NCI-H2171 (cell line): ENCODE measurements around the gene GTPBP4.
"Not testable (repeated sequence)": the region's sequence is repeated elsewhere in the genome, so short reads cannot be mapped to it uniquely, and the experiment has no call there.

Experiments used
- DNase-seq: peaks from one replicate; lab custom pipeline; 2025; lab: John Stamatoyannopoulos, UW

The GTPBP4 gene

DNA sequence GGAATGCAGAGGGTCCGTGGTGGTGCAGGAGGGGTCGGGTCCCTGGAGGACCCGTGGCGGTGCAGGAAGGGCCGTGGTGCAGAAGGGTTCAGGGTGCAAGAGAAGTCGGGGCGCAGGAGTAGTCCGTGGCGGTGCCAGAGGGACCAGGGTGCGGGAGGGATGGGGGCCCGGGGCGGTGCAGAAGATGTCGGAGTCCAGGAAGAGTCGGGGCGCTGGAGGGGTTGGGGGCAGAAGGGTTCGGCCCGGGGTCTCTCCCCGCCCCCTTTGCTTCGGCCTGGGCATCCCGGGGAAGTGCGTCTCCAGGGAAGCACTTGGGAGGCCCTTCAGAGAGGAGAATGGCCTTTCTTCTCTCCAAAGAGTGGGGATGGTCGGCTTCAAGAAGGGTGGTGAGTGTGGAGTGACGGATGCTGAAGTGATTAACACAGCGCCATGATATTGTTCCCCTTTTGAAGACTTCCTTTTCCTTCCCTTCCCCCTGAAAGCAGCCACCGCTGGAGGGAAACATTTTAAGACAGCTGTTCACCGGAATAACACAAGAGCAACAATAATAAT lies 68.9 kb downstream of the GTPBP4 start:
- DNase-seq: no peak

DNA sequence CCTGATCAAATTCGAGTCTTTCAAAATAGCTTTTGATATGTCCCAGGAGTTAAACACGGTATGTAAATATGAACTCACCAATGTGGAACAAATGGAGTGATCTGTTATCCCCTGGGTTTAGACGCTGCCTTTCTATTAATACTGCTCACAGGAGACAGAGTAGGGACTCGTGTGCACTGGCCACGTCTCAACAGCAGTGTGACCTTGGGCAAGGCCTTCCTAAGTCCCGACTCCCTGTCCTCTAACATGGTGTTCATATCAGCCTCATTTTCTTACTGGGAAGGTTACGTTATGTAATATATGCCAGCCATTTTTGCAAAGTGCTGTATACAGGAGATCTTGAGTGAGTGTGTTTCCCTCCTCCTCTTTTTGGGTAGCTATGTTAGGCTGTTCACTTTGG lies 69.8 kb downstream of the GTPBP4 start:
- DNase-seq: no peak

DNA sequence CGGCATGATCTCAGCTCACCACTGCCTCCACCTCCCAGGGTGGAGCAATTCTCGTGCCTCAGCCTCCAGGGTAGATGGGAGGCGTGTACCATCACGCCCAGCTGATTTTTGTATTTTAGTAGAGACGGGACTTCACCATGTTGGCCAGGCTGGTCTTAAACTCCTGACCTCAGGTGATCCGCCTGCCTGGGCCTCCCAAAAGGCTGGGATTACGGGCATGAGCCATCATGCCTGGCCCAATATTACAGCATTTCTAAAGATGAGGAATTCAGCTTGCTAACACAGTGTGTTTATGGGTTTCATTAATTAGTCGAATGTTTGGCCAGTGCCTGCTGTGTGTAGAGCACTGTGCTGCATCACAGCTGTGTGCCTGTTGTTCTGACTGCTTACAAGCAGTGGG lies 71.7 kb downstream of the GTPBP4 start:
- no peak for DNase-seq

DNA sequence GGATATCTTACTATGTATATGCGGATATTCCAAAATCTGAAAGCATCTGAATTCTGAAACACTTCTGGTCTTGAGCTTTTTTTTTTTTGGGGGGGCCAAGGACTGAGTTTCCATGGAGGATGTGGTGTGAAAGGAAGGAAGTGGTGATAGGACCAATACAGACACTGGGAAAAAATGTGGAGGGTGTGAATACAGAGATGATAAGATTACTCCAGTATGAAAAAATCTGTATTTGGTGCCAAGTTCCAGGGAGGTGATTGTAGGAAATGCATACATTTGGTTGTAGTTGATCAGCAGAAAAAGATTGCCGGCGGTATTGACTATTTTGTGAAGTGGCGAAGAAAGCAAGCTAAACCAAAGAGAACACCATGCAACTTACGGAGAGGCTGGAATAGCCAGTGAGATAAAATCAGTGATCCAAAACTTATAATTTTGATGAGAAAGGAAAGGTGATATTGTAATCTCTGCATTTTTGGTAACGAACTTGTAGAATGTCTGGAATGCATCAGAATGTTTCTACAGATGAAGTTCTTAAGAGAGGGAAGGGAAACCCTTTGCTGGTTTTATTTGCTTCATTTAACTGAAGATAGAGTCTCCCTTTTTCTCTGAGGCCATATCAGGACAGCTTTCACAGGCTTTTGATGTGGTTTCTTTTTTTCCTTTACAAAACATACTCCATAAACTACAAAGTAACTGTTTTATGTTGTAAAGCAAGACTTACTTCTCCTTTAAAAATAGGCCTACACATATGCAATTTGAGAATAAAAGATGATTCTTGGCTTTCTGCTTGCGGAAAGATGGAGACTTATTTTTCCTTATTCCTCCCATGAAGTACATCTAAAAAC lies 73.9 kb downstream of the GTPBP4 start:
- DNase-seq: no peak

DNA sequence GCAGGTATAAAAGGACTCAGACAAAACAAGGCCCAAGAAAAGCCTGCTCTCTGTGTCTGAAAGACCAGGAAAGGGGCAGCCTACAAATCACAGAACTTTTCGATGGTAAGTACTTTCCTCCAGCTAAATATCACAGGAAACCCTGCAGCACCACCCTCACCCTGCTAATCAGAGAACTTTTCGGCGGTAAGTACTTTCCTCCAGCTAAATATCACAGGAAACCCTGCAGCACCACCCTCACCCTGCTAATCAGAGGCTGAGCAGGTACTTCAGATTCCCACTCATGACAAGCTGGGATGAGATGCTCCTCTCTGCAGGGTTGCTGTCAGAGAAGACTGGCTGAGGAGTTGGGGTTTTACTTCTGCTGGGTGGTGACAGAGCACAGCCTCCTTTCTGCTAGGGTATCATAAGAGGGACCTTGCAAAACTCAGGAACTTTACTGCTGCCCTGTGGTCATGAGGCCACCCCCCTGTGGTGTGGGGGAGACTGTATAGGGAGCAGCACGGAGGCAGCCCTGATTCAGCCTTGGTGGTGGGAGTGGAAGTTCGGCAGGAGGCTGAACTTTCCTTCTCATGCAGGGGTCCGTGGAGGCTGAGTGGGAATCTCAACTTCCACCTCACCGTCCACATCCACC lies 75.1 kb downstream of the GTPBP4 start:
- no peak for DNase-seq

DNA sequence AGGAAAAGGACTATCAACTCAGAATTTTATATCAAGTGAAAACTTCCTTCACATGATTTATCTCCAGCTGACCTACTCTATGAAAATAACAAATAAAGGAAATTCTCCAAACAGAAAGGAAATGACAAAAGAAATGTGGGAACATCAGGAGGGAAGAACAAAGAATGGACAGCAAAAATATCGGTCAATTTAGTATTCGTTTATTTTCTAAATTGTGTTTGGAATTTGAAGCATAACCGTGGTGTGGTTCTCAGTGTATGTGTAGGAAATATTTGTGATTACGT lies 76.7 kb downstream of the GTPBP4 start:
- no peak for DNase-seq

DNA sequence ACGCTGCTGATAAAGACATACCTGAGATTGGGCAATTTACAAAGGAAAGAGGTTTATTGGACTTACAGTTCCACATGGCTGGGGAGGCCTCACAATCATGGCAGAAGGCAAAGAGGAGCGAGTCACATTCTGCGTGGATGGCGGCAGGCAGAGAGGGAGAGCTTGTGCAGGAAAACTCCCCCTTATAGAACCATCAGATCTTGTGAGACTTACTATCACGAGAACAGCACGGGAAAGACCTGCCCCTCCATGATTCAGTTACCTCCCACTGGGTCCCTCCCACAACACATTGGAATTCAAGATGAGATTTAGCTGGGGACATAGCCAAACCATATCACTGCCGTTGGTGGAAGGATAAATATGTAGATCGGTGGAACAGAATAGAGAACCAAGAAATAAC lies 78.5 kb downstream of the GTPBP4 start:
- not testable (repeated sequence) for DNase-seq

DNA sequence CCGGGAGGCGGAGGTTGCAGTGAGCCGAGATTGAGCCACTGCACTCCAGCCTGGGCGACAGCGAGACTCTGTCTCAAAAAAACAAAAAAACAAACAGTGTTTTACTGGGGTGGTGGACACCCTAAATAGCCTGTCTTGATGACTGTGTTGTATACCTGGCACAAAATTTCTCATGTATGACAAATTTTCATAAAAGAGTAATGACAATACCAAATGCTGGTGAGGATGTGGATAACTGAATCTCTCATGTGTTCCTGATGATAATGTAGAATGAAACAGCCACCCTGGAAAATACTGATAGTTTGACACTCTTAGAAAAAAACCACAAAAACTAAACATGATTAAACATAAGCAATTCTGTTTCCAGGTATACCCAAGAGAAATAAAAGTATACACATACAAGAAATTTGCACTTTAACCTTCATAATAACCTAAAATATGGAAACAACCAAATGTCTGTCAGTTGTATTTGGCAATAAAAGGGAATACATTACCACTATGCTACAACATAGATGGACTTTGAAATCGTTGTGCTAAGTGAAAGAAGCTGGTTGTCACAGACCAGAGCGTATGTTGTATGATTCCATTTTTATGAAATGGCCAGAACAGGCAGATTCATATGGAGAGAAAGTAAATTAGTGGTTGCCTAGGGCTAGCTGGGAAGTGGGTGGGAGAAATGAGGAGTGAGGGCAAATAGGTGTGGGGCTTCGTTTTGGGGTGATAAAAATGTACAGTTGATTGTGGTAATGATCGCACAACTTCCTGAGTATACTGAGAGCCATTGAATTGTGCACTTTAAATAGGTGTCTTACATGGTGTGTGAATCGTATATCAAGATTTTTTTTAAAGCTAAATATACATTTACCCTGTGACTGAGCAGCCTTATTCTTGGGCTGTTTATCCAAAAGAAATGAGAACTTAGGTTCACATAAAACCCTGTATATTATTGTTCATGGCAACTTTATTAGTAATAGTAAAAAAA lies 80.4 kb downstream of the GTPBP4 start:
- DNase-seq: no peak
